Measurements from ENCODE around the gene USP46.

The USP46 gene

GRCh38 chr4:52574036-52574435, 85.1 kb downstream of the USP46 start:
- no peak for DNase-seq (ENCODE audit: low read depth in 2 of 2)

- DNase-seq (ENCODE audit: low read depth in 2 of 2) = no peak
These were observed 85.5 kb downstream of the USP46 start for GRCh38 chr4:52573551-52573950.

GRCh38 chr4:52572936-52573485, 86.1 kb downstream of the USP46 start:
- DNase-seq (ENCODE audit: low read depth in 2 of 2) = peak; percentile 59 to 64

- no peak for DNase-seq (ENCODE audit: low read depth in 2 of 2)
These were observed 90.8 kb downstream of the USP46 start for GRCh38 chr4:52568351-52568750.

GRCh38 chr4:52566136-52567031, 92.7 kb downstream of the USP46 start:
- DNase-seq (ENCODE audit: low read depth in 2 of 2) = no peak

GRCh38 chr4:52560844-52561280, 98.2 kb downstream of the USP46 start:
- peak in 1 of 2 experiments; percentile 14 for DNase-seq (ENCODE audit: low read depth in 2 of 2)

- DNase-seq (ENCODE audit: low read depth in 2 of 2) = no peak
These were observed 103.8 kb downstream of the USP46 start for GRCh38 chr4:52555356-52555716.

GRCh38 chr4:52554612-52555355, 104.3 kb downstream of the USP46 start:
- DNase-seq (ENCODE audit: low read depth in 2 of 2) = no peak

GRCh38 chr4:52552778-52553177, 106.3 kb downstream of the USP46 start:
- no peak for DNase-seq (ENCODE audit: low read depth in 2 of 2)

- no peak for DNase-seq (ENCODE audit: low read depth in 2 of 2)
These were observed 107.6 kb downstream of the USP46 start for GRCh38 chr4:52551487-52551886.

GRCh38 chr4:52550186-52550585, 108.9 kb downstream of the USP46 start:
- no peak for DNase-seq (ENCODE audit: low read depth in 2 of 2)

- no peak for DNase-seq (ENCODE audit: low read depth in 2 of 2)
These were observed 110.1 kb downstream of the USP46 start for GRCh38 chr4:52548818-52549570.

GRCh38 chr4:52546449-52546848, 112.7 kb downstream of the USP46 start:
- DNase-seq (ENCODE audit: low read depth in 2 of 2) = no peak

GRCh38 chr4:52545099-52546069, 113.7 kb downstream of the USP46 start:
- DNase-seq (ENCODE audit: low read depth in 2 of 2) = peak; percentile 38 to 49

Measured in fibroblast of skin of left quadriceps (primary cell).